Measurements from ENCODE around the gene PACS1.

PACS1 gene

GRCh38 chr11:66026017-66026529, 44.0 kb upstream of the PACS1 start, which contains the start of gene CATSPER1:
Gene CATSPER1, minus strand, starts transcription at chr11:66026479. Its CDS starts 100 bp downstream, at chr11:66026379.
- no peaks in the 10 kb centered on the region for H4K20me1 ChIP-seq (ENCODE audit: insufficient read depth, low read length)
- no peak within 1 kb of the TSS for H2AFZ ChIP-seq (ENCODE audit: low read depth, low read length)
- no peak within 1 kb of the TSS for H3K9ac ChIP-seq (ENCODE audit: low read length)
- peaks cover 16% of the 10 kb centered on the region for H3K27me3 ChIP-seq (ENCODE audit: low read depth, low read length)
- no peaks in the 10 kb centered on the region for H3K36me3 ChIP-seq (replicated peaks; ENCODE audit: low read depth, low read length)
- TF ChIP-seq EZH2phosphoT487 (IDR thresholded peaks at IDR 0.05; ENCODE audit: low read depth) (no peak), CTCF (IDR thresholded peaks at IDR 0.05; ENCODE audit: low read depth, low read length) (no peak)
- H3K4me3 ChIP-seq (ENCODE audit: low read length): no peak within 1 kb of the TSS
- H3K4me2 ChIP-seq (ENCODE audit: low read length): no peak within 1 kb of the TSS
- H3K79me2 ChIP-seq (ENCODE audit: low read length): no peaks in the 10 kb centered on the region
- H3K4me1 ChIP-seq (ENCODE audit: low read length): peaks cover 2% of the 10 kb centered on the region; the same call in 1 of the 2 replicates
- no peaks in the 10 kb centered on the region for H3K9me3 ChIP-seq (ENCODE audit: insufficient read depth, low read length)
- H3K27ac ChIP-seq (ENCODE audit: low read length): no peak within 1 kb of the TSS

GRCh38 chr11:66032957-66033735, 36.9 kb upstream of the PACS1 start:
- Histone ChIP-seq H3K4me3 (ENCODE audit: low read length) (no peak overlapping the region), H3K36me3 (replicated peaks; ENCODE audit: low read depth, low read length) (no peaks in the 10 kb centered on the region), H3K27ac (ENCODE audit: low read length) (no peak overlapping the region), H3K9ac (ENCODE audit: low read length) (no peak overlapping the region), H4K20me1 (ENCODE audit: insufficient read depth, low read length) (no peaks in the 10 kb centered on the region), H3K9me3 (ENCODE audit: insufficient read depth, low read length) (no peaks in the 10 kb centered on the region), H3K4me1 (ENCODE audit: low read length) (peaks cover 4% of the 10 kb centered on the region), H3K79me2 (ENCODE audit: low read length) (no peaks in the 10 kb centered on the region), H3K4me2 (ENCODE audit: low read length) (no peak overlapping the region), H3K27me3 (ENCODE audit: low read depth, low read length) (peaks cover 3% of the 10 kb centered on the region), H2AFZ (ENCODE audit: low read depth, low read length) (no peak overlapping the region)
- TF ChIP-seq EZH2phosphoT487 (IDR thresholded peaks at IDR 0.05; ENCODE audit: low read depth) (no peak), CTCF (IDR thresholded peaks at IDR 0.05; ENCODE audit: low read depth, low read length) (no peak)

GRCh38 chr11:66035653-66036333, 34.3 kb upstream of the PACS1 start:
- no peak for TF ChIP-seq CTCF (IDR thresholded peaks at IDR 0.05; ENCODE audit: low read depth, low read length)
- TF ChIP-seq EZH2phosphoT487 (IDR thresholded peaks at IDR 0.05; ENCODE audit: low read depth): no peak
- H4K20me1 ChIP-seq (ENCODE audit: insufficient read depth, low read length): no peaks in the 10 kb centered on the region
- no peak overlapping the region for H3K27ac ChIP-seq (ENCODE audit: low read length)
- H3K79me2 ChIP-seq (ENCODE audit: low read length): no peaks in the 10 kb centered on the region
- H3K36me3 ChIP-seq (replicated peaks; ENCODE audit: low read depth, low read length): no peaks in the 10 kb centered on the region
- H3K4me1 ChIP-seq (ENCODE audit: low read length): peaks cover 4% of the 10 kb centered on the region
- no peak overlapping the region for H3K9ac ChIP-seq (ENCODE audit: low read length)
- no peak overlapping the region for H3K4me3 ChIP-seq (ENCODE audit: low read length)
- H3K4me2 ChIP-seq (ENCODE audit: low read length): no peak overlapping the region
- no peaks in the 10 kb centered on the region; the same call in 1 of the 2 replicates for H3K27me3 ChIP-seq (ENCODE audit: low read depth, low read length)
- H3K9me3 ChIP-seq (ENCODE audit: insufficient read depth, low read length): no peaks in the 10 kb centered on the region
- H2AFZ ChIP-seq (ENCODE audit: low read depth, low read length): no peak overlapping the region

GRCh38 chr11:66036334-66036710, 33.8 kb upstream of the PACS1 start:
- Histone ChIP-seq H3K4me1 (ENCODE audit: low read length) (peaks cover 4% of the 10 kb centered on the region), H3K9ac (ENCODE audit: low read length) (no peak overlapping the region), H3K27me3 (ENCODE audit: low read depth, low read length) (no peaks in the 10 kb centered on the region; the same call in 1 of the 2 replicates), H3K79me2 (ENCODE audit: low read length) (no peaks in the 10 kb centered on the region), H3K9me3 (ENCODE audit: insufficient read depth, low read length) (no peaks in the 10 kb centered on the region), H3K4me2 (ENCODE audit: low read length) (no peak overlapping the region), H2AFZ (ENCODE audit: low read depth, low read length) (no peak overlapping the region), H3K27ac (ENCODE audit: low read length) (no peak overlapping the region), H3K36me3 (replicated peaks; ENCODE audit: low read depth, low read length) (no peaks in the 10 kb centered on the region), H3K4me3 (ENCODE audit: low read length) (no peak overlapping the region), H4K20me1 (ENCODE audit: insufficient read depth, low read length) (no peaks in the 10 kb centered on the region)
- TF ChIP-seq CTCF (IDR thresholded peaks at IDR 0.05; ENCODE audit: low read depth, low read length) (no peak), EZH2phosphoT487 (IDR thresholded peaks at IDR 0.05; ENCODE audit: low read depth) (no peak)
